Activated CD4-positive, alpha-beta T cell treated with anti-CD3 and anti-CD28 coated beads for 36 hours (primary cell): ENCODE results near the gene RPL22L1. TPM values are rescaled to one million over a fixed set of nuclear protein-coding genes. Genes with fewer than 3 reads are reported as not detected.
A peak's percentile ranks its signal among the peaks of the same experiment; 100 is the strongest.

ENCODE experiments used
- ATAC-seq: fragments of 200-7000 bp; cut with Tn5 transposase; one replicate; pipeline ENCODE4 v1.10.0; 2021; ENCODE audit warnings: mild to moderate bottlenecking, moderate library complexity
- CTCF ChIA-PET: fragments of 350-600 bp; sonication (Branson Sonifier 250); formaldehyde crosslinking; loops from one replicate; lab custom pipeline; 2021; ENCODE audit warnings: antibody characterized with exemption; lab: Charles Lee
- POLR2A ChIA-PET: fragments of 350-600 bp; sonication (Branson Sonifier 250); formaldehyde crosslinking; loops from one replicate; lab custom pipeline; 2021; ENCODE audit warnings: antibody characterized with exemption, inconsistent platforms; lab: Charles Lee
- DNase-seq: peaks from one replicate; pipeline ENCODE4 v3.0.0-alpha.2; 2020
- H3K27ac Mint-ChIP-seq: one replicate; pipeline ENCODE4 v1.8.0; 2021; ENCODE audit warnings: mixed read lengths
- H3K27me3 Mint-ChIP-seq: one replicate; pipeline ENCODE4 v1.8.0; 2021; ENCODE audit warnings: mixed read lengths
- H3K36me3 Mint-ChIP-seq: one replicate; pipeline ENCODE4 v1.8.0; 2021; ENCODE audit warnings: low read depth, mixed read lengths
- H3K4me1 Mint-ChIP-seq: one replicate; pipeline ENCODE4 v1.8.0; 2021; ENCODE audit warnings: mixed read lengths
- H3K4me3 Mint-ChIP-seq: one replicate; pipeline ENCODE4 v1.8.0; 2021; ENCODE audit warnings: mild to moderate bottlenecking, moderate library complexity, mixed read lengths
- H3K9me3 Mint-ChIP-seq: one replicate; pipeline ENCODE4 v1.8.0; 2021; ENCODE audit warnings: low read depth, mixed read lengths
- intact Hi-C, 2 experiments: fragments of 100-400 bp; cut with DNase I in 1 of 2; cut with micrococcal nuclease in 1 of 2; formaldehyde crosslinking; loops; one replicate each; pipeline versions ENCODE4 v1.14.2 to v1.15.1; 2022 to 2024; cut with DNase I, micrococcal nuclease
- total RNA-seq, 2 experiments: library from RNA; stranded (reverse); gene quantifications; one replicate each; pipeline ENCODE4 v1.2.3, GENCODE V29; 2021

RPL22L1 gene
- 100 to 1,000 TPM; 186 to 441 TPM for total RNA-seq

DNA sequence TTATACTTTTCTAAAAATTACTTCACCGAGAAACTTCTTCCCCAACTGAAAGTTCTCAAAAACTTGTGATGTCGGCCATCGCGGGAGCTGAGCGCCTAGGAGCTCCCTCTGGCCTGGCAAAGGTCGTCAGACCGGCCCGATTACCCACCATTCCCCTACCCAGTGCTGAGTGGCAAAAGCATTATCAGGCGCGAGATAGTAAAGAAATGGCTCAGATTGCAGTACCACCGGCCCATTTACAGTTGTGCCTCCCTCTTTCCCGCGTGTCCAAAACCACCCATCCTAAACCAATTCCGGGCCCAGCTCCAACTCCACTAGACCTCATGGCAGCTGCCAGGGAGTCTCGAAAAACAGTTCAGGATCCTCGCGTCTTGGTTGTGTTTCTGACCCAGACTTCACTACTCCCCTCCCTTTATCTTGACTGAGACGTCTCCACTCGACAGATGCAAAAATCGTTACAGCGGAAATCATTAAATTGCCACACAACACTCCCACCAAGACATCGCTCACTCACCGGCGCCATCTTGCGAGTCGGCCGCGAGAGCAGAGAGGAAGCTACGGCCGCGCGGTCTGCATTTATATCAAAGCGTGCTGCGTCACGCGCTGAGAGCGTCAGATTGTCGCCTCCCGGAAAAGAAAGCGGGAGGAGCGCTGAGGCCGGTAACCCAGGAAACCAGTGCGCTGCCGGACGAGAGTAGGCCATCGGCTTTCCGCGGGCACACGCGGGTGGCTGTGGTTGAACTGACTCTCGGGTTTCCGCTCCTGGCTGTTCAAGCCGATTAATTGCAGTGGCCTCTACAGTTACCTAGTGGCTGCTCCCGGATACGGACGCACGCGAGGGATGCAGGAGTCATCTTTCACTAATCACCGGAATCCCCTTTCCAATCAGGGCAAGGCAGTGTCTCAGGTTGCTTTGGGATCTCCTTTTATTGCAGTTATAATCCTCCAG, at the start of gene RPL22L1:
Gene RPL22L1 (minus strand): TSS at position 551 of the 949 bp plus-strand sequence. CDS start 28 bp downstream, at position 523.
- Mint-ChIP-seq H3K4me1 (peaks cover 15% of the 10 kb centered on the region), H3K4me3 (peak within 1 kb of the TSS; percentile 94), H3K36me3 (peaks cover 39% of the 10 kb centered on the region), H3K27ac (peak within 1 kb of the TSS; percentile 99), H3K9me3 (no peaks in the 10 kb centered on the region), H3K27me3 (no peaks in the 10 kb centered on the region)
- ChIA-PET CTCF (interaction anchor here (0.6 to 1.5 kb wide), 2 partner anchors 22 to 53 kb away, joined by 3 read pairs; no protein-coding TSS in a partner anchor), POLR2A (interaction anchor here (0.6 to 1.5 kb wide), 8 partner anchors 12 to 1107 kb away, joined by 3 to 12 read pairs (median 3); partner anchors contain the start of genes PHC3 and PRKCI)
- DNase-seq (peak; percentile 96), ATAC-seq (peak; percentile 95)
- intact Hi-C loops: loop anchor here (1.0 to 10.0 kb wide), 9 partner anchors 13 to 1881 kb away; partner anchors contain the start of genes EIF5A2 (in 2 of the 2), ECT2 (in 1 of the 2), SEC62 (in 1 of the 2) and SKIL (in 1 of the 2)

DNA sequence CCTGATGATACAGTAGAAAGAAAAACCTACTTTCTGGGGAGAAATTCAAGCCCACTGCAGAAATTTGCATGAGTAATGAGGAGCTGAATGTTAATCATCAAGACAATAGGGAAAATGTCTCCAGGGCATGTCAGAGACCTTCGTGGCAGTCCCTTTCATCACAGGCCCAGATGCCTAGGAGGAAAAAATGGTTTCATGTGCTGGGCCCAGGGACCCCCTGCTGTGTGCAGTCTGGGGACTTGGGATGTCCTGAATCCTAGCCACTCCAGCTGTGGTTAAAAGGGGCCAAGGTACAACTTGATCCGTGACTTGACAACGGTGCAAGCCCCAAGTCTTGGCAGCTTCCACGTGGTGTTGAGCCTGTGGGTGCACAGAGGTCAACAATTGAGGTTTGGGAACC, 48.7 kb upstream of the RPL22L1 start:
- ChIA-PET POLR2A (no interaction called here), CTCF (no interaction called here)
- no peak overlapping the region for H3K4me3 Mint-ChIP-seq
- DNase-seq: no peak
- H3K27ac Mint-ChIP-seq: no peak overlapping the region
- no peak for ATAC-seq
- H3K4me1 Mint-ChIP-seq: no peaks in the 10 kb centered on the region
- peaks cover 10% of the 10 kb centered on the region for H3K9me3 Mint-ChIP-seq
- H3K27me3 Mint-ChIP-seq: peaks cover 8% of the 10 kb centered on the region
- H3K36me3 Mint-ChIP-seq: no peaks in the 10 kb centered on the region
- intact Hi-C loops: no loop called here

DNA sequence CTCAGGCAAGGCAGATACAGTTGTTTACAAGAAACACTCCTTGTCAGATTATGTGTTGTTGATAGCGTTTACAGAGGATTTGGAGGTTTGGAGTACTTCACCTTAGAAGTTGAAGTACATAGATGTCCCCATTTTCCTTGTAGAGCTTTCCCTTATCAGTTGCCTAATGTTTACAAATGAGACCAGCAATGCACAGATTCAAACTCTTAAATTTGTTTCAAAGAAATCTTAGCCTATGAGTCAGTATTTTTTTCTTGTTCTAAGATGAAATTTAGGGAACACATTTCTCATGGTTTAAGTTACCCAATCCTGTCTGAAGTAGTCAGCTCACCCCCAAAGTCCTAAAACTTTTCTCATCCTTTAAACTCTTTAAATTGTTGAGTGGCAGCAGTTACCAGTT, 44.7 kb upstream of the RPL22L1 start:
- Mint-ChIP-seq H3K36me3 (no peaks in the 10 kb centered on the region), H3K27me3 (no peaks in the 10 kb centered on the region), H3K27ac (no peak overlapping the region), H3K4me3 (no peak overlapping the region), H3K4me1 (no peaks in the 10 kb centered on the region), H3K9me3 (peaks cover 19% of the 10 kb centered on the region)
- DNase-seq (no peak), ATAC-seq (no peak)
- POLR2A ChIA-PET: no interaction called here
- CTCF ChIA-PET: no interaction called here
- intact Hi-C loops: no loop called here

DNA sequence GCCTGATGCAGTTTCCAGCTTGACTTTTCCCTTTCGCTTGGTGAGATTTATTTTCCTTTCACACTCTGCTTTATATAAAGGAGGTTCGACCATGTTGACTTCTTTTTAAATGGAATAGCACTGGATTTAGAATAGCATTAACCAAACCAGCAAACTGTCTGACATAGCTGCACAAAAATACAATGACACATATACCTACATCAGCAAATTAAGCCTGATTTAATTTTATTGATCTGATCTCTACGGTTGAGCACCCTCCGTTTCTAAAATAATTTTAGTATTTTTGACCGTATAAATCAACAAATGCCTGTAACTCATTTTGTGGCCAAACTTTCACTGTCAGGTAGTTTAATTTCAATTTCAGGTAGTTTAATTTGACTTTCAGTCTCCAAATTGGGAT, 44.2 kb upstream of the RPL22L1 start:
- ATAC-seq (no peak), DNase-seq (no peak)
- ChIA-PET POLR2A (interaction anchor here (0.6 kb wide), 1 partner anchor 20 kb away, joined by 4 read pairs; no protein-coding TSS in a partner anchor), CTCF (no interaction called here)
- H3K4me1 Mint-ChIP-seq: no peaks in the 10 kb centered on the region
- intact Hi-C loops: no loop called here
- H3K4me3 Mint-ChIP-seq: no peak overlapping the region
- H3K36me3 Mint-ChIP-seq: no peaks in the 10 kb centered on the region
- H3K27ac Mint-ChIP-seq: no peak overlapping the region
- peaks cover 23% of the 10 kb centered on the region for H3K9me3 Mint-ChIP-seq
- no peaks in the 10 kb centered on the region for H3K27me3 Mint-ChIP-seq

DNA sequence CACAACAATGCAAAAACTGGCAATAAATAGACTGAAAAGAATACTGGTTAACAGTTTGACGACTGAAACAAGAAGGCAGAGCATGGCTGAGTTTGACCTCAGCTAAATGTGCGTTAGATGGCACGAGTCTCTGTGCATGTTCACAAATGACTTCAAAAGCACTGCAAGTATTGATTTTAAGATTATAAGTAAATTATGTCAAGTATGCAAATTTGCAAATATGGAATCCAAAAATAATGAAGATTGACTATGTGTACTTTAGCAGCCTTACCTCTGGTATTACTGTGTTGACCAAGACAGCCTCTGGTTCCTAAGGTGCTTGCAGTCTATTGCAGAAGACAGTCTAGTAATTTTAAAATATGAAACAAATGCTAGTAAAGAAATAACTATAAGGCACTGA, 41.1 kb upstream of the RPL22L1 start:
- H3K4me1 Mint-ChIP-seq: peaks cover 16% of the 10 kb centered on the region
- POLR2A ChIA-PET: interaction anchor here (0.6 kb wide), 1 partner anchor 53 kb away, joined by 5 read pairs; no protein-coding TSS in a partner anchor

DNA sequence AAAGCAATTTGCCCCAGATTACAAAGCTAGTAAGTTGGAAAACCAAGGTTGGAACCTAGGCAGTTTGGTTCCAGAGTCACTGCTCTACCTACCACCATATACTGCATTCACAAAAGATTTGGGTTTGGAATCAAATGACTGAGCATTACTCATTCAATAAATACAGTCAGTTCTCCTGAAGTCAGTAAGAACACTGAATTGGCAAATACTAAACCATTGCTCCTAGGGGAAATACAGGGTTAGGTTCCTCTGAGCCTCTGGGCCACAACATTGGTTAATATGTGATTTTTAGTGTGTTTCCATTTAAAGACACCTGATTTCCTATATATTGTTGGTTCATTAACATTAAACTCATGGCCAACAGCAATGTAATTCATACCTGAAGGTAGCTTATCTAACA, 40.5 kb upstream of the RPL22L1 start:
- no peak overlapping the region for H3K27ac Mint-ChIP-seq
- H3K27me3 Mint-ChIP-seq: no peaks in the 10 kb centered on the region
- no peak for DNase-seq
- H3K4me3 Mint-ChIP-seq: no peak overlapping the region
- ChIA-PET CTCF (no interaction called here), POLR2A (interaction anchor here (0.6 kb wide), 1 partner anchor 53 kb away, joined by 5 read pairs; no protein-coding TSS in a partner anchor)
- intact Hi-C loops: no loop called here
- peaks cover 16% of the 10 kb centered on the region for H3K4me1 Mint-ChIP-seq
- H3K9me3 Mint-ChIP-seq: peaks cover 13% of the 10 kb centered on the region
- peaks cover 4% of the 10 kb centered on the region for H3K36me3 Mint-ChIP-seq
- no peak for ATAC-seq

More for the DNA sequence above, 41.1 kb upstream of the RPL22L1 start:
- CTCF ChIA-PET: no interaction called here
- H3K9me3 Mint-ChIP-seq: peaks cover 13% of the 10 kb centered on the region
- H3K27me3 Mint-ChIP-seq: no peaks in the 10 kb centered on the region
- ATAC-seq (no peak), DNase-seq (no peak)
- intact Hi-C loops: no loop called here
- H3K4me3 Mint-ChIP-seq: no peak overlapping the region
- peaks cover 2% of the 10 kb centered on the region for H3K36me3 Mint-ChIP-seq
- no peak overlapping the region for H3K27ac Mint-ChIP-seq

DNA sequence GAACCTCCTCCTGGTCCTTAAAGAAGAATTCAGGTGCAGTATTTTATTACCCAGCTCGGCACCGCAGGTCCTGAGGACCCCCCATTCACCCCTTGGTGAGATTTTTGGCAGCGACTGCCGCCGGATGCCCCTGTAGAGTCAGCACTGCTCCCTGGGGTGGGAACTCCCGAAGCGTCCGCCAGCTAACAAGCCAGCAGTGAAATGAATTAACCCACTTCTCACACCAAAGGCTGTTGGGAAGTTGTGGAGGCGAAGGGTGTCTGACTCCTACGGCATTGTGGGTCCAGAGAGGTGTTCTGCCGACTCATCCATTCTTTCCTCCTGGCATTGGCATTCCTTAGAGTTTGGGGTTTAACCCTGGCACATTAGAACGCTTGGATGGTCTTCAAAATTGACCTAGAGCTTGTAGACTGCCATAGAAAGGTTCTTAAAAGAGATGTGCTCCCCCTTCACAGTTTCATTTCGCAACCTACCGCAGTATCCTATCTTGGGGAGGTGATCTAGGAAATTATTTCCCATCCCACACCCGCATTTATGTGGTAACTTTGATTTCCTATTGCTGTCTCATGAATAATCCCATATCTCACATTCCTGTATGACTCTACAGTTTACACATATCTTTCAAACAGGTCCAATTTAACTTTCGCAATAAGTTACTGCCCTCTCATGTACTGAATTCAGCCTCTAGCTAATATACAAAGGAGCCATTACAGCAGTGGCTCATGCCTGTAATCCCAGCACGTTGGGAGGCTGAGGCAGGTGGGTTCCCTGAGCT, 39.3 kb upstream of the RPL22L1 start:
- DNase-seq (peak; percentile 6), ATAC-seq (no peak)
- no peaks in the 10 kb centered on the region for H3K27me3 Mint-ChIP-seq
- CTCF ChIA-PET: interaction anchor here (0.5 kb wide), 1 partner anchor 196 kb away, joined by 3 read pairs; no protein-coding TSS in a partner anchor
- no peak overlapping the region for H3K4me3 Mint-ChIP-seq
- POLR2A ChIA-PET: interaction anchor here (1.6 kb wide), 1 partner anchor 44 kb away, joined by 4 read pairs; no protein-coding TSS in a partner anchor
- peaks cover 6% of the 10 kb centered on the region for H3K36me3 Mint-ChIP-seq
- H3K9me3 Mint-ChIP-seq: peaks cover 13% of the 10 kb centered on the region
- H3K27ac Mint-ChIP-seq: no peak overlapping the region
- intact Hi-C loops: loop anchor here in 1 of 2 experiments (2.0 to 5.0 kb wide), 2 partner anchors 943 to 1843 kb away; partner anchors contain the start of genes ECT2 and SEC62
- peaks cover 16% of the 10 kb centered on the region for H3K4me1 Mint-ChIP-seq

DNA sequence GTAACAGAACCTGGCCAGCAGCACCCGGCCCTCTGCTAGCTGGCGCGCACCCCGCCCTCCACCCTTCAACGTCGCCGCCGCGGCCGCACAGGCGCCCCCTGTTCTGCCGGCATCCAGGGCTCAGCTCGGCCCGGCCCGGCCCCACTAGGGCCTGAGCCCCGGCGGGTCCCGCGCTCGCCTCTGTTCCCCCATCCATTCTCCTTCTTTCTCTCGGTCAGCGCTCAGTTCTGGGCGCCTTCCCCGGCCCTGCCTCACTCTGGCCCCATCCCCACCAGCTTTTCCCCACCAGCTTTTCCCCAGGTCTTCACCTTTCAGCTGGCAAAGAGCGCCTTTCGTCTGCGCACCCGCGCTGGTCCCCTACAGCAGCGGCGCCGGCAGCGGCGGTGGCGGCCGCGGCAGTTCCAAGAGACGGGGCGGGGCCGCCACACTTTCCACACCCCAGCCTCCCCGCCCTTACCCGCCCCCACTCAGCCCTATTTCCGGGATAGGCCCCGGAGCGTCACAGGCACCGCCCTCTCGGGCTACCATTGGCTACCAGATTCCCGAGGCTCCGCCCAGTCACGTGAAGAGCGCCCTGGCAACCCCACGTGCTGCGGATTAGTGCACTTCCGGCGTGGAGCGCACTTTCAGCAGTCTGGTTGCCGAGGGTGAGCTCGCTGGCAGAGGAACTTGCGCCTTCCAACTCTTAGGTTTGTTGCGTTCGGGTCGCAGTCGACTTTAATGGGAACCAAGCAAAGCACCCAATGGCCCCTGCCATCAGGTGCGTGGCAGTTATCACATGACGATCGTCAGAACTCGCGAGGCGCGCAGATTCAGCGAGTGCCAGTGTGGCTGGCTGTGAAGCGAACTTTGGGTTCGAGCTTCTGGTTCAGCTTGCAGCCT, 38.5 kb upstream of the RPL22L1 start, which contains the start of gene EIF5A2:
Gene EIF5A2 (minus strand): TSS at position 403 of the 882 bp plus-strand sequence. CDS start 831 bp downstream, outside the sequence.
- H3K9me3 Mint-ChIP-seq: peaks cover 13% of the 10 kb centered on the region
- peaks cover 16% of the 10 kb centered on the region for H3K4me1 Mint-ChIP-seq
- POLR2A ChIA-PET: interaction anchor here (1.0 to 1.6 kb wide), 2 partner anchors 39 to 43 kb away, joined by 4 to 5 read pairs; partner anchors contain the start of gene RPL22L1
- H3K27ac Mint-ChIP-seq: peak within 1 kb of the TSS; percentile 91
- H3K36me3 Mint-ChIP-seq: peaks cover 6% of the 10 kb centered on the region
- CTCF ChIA-PET: interaction anchor here (0.9 kb wide), 1 partner anchor 14 kb away, joined by 3 read pairs; no protein-coding TSS in a partner anchor
- ATAC-seq (peak; percentile 98), DNase-seq (peak; percentile 98)
- no peaks in the 10 kb centered on the region for H3K27me3 Mint-ChIP-seq
- peak within 1 kb of the TSS; percentile 75 for H3K4me3 Mint-ChIP-seq
- intact Hi-C loops: loop anchor here (1.0 to 5.0 kb wide), 5 partner anchors 38 to 1844 kb away; partner anchors contain the start of genes RPL22L1 (in 2 of the 2), ECT2 (in 1 of the 2), SEC62 (in 1 of the 2) and SKIL (in 1 of the 2)

DNA sequence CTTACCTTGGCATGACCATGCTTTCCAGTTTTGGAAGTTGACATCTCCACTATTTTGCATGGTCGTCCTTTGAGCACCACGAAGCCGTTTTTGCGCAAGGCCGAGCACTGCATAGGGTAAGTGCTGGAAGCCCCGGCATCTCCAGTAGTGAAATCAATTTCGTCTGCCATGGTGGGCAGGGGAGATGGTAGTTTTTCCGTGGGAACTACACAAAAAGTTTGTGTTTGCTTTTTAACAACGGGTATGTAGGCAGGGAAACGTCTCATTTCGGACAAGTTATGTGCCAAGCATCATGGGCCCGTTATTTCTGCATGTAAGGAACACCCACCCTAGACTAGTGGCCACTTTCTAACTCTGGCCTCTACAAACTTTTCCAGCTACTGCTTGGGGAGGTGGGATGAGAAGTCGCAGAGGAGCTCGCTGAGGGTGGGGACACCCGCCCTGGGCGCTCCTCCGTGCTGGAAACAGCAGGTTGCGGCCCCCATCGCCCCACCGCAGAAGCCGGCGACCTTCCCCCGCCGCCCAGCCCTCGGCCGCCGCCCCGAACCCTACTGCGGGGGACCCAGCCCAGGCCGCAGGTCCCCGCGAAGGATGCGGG, 37.7 kb upstream of the RPL22L1 start:
- H3K4me1 Mint-ChIP-seq: peaks cover 16% of the 10 kb centered on the region
- CTCF ChIA-PET: interaction anchor here (0.5 to 0.9 kb wide), 2 partner anchors 14 to 103 kb away, joined by 3 to 4 read pairs; no protein-coding TSS in a partner anchor
- H3K27me3 Mint-ChIP-seq: no peaks in the 10 kb centered on the region
- POLR2A ChIA-PET: interaction anchor here (1.0 kb wide), 1 partner anchor 38 kb away, joined by 5 read pairs; the partner anchor contains the start of gene RPL22L1
- H3K27ac Mint-ChIP-seq: no peak overlapping the region
- intact Hi-C loops: loop anchor here (1.0 to 5.0 kb wide), 5 partner anchors 37 to 1845 kb away; partner anchors contain the start of genes RPL22L1 (in 2 of the 2), ECT2 (in 1 of the 2), SEC62 (in 1 of the 2) and SKIL (in 1 of the 2)
- H3K36me3 Mint-ChIP-seq: peaks cover 11% of the 10 kb centered on the region
- ATAC-seq (no peak), DNase-seq (peak; percentile 14)
- H3K4me3 Mint-ChIP-seq: peak overlapping the region; percentile 75
- H3K9me3 Mint-ChIP-seq: peaks cover 11% of the 10 kb centered on the region
